ENCODE measurements around the gene SERPINA6. TPM values are rescaled to one million over a fixed set of nuclear protein-coding genes. Genes with fewer than 3 reads are reported as not detected.
"Not testable (repeated sequence)": the region's sequence is repeated elsewhere in the genome, so short reads cannot be mapped to it uniquely, and the experiment has no call there.

Gene SERPINA6, protein sequence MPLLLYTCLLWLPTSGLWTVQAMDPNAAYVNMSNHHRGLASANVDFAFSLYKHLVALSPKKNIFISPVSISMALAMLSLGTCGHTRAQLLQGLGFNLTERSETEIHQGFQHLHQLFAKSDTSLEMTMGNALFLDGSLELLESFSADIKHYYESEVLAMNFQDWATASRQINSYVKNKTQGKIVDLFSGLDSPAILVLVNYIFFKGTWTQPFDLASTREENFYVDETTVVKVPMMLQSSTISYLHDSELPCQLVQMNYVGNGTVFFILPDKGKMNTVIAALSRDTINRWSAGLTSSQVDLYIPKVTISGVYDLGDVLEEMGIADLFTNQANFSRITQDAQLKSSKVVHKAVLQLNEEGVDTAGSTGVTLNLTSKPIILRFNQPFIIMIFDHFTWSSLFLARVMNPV
- not detected for total RNA-seq

DNA sequence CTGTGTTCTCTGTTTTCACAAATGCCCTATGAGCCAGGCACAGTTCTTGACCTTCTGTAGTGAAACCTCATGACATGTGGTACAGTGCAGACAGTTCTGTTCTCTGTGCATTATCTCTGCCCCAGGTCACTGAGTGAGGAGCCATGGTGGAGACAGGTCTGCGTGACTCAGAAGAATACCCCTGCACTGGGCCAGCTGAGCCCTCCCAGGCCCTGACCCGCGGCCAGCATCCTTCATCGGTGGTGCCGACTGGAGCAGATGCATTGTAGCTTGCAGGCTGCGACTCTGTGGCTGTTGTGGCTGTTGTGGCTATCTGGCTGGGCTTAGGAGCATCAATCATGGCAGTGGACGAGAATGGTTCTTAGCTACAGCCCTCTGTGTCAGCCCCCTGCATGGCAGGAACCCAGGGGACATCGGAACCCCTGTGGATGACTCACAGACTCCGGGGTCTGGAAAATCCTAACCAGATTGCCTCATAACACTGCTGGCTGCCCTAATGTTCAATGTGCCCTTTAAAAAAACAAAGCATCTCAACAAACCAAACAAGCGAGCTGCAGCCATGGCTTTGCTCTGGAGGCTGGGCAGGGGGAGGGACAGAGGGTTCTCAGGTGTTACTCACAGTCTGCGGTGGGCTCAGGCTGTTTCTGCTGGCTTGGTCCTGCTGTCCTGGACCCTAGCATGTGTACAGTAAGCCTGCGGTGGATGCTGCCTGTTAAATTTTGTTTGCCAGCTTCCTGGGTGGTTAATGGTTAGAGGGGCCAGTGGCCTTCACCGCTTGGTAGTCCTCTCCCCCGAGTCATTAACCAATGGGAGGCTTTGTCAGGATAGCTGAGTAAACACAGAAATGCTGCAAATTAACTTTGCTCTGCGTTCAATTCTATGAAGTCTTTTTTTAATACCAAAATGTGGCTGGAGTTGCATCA, at the start of gene SERPINA6:
SERPINA6 (minus strand) TSS at position 689 of the 923 bp plus-strand sequence. CDS start 8,688 bp downstream, outside the sequence.
- POLR2A ChIA-PET: no interaction called here

DNA sequence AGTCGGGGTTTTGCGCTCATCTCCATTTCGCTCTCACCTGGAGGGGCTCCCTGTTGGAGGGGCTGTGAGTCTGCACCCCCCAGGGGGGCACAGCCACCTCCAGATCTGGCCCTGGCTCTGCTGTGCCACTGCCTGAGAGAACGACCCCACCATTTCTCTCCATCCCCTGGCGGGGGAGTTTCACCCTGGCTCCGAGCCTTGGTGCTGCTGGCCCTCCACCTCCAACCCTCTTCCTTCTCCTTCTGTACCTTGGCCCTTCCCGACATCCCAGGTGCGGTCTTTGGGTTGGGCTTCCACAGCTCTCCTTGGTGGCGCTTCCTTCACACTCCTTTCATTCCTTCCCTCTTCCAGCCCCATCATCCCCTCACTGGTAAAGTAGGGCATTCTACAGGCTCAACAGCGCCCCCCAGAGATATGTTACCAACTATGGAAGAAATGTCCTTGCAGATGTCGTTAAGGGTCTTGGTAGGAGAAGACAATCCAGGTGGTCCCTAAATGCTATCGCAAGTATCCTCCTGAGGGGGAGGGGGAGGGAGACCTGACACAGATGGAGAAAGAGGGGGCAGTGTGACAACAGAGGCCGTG, 49.0 kb upstream of the SERPINA6 start:
- POLR2A ChIA-PET: no interaction called here
- CTCF ChIA-PET: no interaction called here

More for the DNA sequence above, at the start of gene SERPINA6:
- CTCF ChIA-PET: interaction anchor here (1.2 kb wide), 1 partner anchor 191 kb away, joined by 3 read pairs; no protein-coding TSS in a partner anchor

DNA sequence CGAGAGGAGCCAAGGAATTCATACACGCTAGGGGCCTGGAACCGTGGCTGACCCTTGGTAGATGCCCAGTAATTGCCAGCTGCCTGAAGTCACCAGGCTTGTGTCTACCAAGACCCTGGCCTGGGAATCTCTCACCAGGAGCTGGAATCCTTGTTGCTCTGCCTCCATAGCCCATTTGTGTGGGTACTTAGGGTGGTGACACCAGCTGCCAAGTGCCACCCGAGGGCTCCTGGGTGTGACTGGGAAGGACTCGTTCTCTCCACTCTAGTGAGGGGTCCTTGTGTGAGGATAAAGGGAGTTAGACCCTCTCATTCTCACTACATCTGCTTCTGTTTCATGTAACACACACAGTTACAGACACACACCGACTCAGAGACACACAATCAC, 47.4 kb upstream of the SERPINA6 start:
- ChIA-PET POLR2A (no interaction called here), CTCF (no interaction called here)

DNA sequence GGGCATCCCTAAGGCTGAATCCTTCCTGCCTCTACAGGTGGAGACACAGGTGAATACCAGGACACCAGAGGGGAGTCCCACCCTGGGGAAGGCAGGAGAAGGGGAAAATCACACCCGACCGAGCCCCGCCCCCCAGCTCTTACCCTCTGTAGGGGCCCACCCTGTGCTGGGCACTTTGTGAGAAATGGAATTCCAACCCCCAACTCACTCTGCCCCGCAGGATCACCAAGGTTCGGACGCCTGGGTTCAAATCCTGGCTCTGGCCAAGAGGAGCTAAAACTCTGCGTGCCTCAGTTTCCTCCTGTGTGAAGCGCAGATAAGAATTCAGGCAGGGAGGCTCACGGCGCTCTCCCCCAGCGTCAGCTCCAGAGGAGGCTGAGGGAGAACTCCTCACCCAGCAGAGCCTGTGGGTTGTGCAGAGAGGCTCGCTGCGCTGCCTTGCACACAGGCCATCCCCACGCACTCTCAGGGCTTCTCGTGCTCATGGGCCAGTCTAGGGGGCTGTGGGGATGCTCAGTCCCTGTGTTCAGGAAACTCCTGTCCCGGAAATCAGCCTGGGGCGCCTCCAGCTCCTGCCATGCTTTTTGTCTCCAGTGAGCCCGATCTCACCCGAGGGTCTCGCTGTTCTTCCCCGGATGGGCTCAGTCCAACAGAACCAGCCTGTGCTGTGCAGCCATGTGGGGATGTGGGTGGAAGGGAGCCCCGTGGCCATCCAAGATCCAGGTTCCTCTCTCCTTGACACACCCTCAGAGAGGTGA, 46.8 kb upstream of the SERPINA6 start:
- CTCF ChIA-PET, POLR2A ChIA-PET: not testable (repeated sequence)

DNA sequence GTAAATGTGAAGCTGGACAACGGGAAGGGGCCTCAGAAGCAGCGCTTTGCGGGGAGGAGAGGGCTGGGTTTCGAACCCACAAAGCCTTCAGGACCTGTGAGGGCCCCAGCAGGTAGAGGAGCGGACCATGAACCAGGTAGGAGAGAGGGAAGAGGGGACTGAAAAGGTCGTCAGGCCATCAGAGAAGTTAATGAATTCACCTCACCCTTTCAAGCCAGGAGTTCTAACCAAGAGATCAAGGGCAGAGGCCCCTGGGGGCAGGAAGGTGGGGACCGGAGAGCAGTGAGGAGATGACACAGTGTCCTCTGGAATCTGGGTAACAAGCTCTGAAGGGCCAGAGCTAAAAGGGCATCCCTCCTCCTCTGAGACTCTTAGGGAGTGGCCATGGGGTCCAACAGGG, 45.8 kb upstream of the SERPINA6 start:
- POLR2A ChIA-PET: interaction anchor here (0.6 kb wide), 1 partner anchor 1170 kb away, joined by 4 read pairs; no protein-coding TSS in a partner anchor
- CTCF ChIA-PET: no interaction called here

DNA sequence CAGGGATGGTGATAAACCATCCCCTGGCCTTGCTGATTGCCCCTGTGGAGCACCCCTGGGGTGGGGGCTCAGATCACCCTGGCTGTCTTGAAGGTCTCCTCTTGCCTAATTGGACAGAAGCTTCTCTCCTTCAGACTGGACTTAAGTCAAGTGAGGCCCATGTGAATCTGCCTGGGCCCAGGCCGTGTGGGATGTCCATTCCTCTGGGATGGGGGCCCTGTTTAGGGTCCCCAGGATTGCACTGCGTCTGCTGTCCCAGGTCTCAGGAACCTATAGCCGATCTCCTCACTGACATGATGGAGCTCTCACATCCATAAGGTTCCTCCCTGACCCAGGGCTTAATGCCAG, 45.1 kb upstream of the SERPINA6 start:
- CTCF ChIA-PET: no interaction called here
- POLR2A ChIA-PET: interaction anchor here (0.6 kb wide), 1 partner anchor 1169 kb away, joined by 4 read pairs; no protein-coding TSS in a partner anchor

DNA sequence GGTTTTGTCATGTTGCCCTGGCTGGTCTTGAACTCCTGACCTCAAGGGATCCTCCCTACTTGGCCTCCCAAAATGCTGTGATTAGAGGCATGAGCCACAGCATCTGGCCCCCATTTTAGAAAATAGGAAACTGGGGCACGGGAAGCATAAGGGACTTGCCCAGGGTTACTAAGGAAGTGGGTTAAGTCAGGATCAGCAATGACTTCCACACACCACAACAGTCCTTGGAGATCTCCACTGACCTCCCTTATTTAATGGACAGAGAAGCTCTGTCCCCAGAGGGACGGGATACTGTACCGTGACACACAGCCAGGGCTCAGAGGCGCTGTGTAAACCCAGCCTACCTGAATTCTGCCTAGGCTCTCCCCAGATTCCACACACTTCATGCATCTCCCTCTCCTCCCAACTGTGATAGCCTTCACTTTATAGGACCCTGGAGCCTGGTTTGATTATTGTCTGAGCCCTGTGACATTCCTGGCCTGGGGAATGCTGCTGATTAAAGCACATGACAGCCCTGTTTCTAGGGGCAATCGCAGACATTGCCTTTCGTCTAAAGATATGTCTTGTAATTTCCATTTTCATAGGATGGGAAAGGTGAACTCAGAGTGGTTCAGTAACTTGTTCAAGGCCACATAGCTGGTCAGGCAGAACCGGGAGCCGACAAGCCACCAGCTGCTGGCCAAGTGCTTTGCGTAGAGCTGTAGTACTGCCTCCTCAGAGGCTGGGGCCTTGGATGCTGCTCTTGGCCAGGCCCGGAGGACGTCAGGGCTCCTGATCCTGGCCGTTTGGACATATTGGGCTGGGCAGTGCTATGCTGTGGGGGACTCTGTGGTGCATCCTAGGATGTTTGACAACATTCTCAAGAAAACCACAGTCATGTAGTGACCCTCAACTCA, 44.5 kb upstream of the SERPINA6 start:
- CTCF ChIA-PET: no interaction called here
- POLR2A ChIA-PET: no interaction called here

DNA sequence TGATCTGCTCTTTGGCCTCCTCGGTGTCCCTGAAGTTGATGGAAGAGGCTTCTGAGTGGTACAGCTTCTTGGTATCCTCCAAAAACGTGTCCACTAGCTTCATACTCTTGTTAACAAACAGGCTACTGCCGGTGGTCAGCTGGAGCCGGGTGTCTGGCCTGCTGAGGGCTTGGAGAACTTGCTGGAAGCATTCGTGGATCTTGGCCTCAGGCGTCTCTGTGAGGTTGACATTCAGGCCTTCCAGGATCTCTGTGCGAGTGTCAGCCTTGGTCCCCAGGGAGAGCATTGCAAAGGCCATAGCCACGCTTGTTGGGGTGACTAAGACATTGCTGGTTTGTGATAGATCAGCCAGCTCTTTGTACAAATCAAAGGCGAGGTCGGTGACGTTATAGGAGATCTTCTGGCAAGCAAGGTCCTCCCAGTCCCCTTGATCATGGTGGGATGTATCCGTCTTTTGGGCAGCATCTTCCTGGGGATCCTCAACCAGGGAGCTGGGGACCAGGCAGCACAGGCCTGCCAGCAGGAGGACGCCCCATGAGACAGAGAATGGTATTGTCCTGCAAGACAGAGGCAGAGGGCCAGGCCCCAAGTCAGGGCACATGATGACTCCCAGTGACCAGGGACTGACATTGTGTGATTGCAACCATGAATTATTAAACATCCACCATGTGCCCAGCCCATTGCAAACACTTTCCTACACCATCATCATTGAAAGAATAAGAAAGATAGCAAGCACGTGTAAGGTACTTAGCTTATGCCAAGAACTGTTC, 43.2 kb upstream of the SERPINA6 start, which contains the start of gene SERPINA2:
SERPINA2 (minus strand) TSS at position 553 of the 770 bp plus-strand sequence.
- CTCF ChIA-PET: interaction anchor here (0.6 to 1.3 kb wide), 2 partner anchors 9 to 144 kb away, joined by 3 read pairs; no protein-coding TSS in a partner anchor
- POLR2A ChIA-PET: no interaction called here

DNA sequence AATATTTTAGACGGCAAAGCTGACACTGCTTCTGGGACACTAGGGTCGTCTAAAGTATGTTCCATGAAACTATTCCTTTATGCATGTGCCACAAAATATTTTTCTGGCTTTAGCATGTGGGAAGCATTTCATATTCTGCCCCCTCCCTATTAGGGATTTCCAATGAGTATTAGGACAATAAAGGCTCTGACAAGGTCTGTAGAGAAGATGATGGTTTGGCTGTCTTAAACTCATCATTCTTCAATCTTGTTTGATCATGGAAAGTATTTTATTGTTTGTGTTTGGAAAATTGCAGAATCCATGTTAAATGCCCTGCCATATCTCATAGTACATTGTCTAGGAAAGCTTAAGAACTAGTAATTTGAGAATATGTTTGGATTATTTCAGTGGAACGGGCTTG, 42.5 kb upstream of the SERPINA6 start:
- CTCF ChIA-PET: interaction anchor here (1.3 kb wide), 1 partner anchor 10 kb away, joined by 3 read pairs; no protein-coding TSS in a partner anchor
- POLR2A ChIA-PET: no interaction called here

DNA sequence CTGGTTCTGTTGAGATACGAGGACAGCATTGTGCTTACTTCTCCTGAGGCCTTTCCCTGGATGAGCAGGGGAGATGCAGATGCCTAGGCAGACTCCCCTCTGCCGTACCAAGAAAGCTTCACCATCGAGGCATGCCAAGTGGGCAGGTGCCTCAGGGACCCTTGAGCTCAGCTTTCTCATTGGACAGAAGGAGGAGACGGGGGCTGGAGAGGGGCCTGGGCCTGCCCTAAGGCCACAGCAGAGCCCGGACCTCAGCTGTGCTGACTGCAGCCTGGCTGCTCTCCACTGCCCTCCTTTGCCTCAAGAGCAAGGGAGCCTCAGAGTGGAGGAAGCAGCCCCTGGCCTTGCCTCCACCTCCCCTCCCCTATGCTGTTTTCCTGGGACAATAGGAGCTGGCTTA, 41.8 kb upstream of the SERPINA6 start:
- ChIA-PET POLR2A (no interaction called here), CTCF (interaction anchor here (1.3 kb wide), 1 partner anchor 10 kb away, joined by 3 read pairs; no protein-coding TSS in a partner anchor)

DNA sequence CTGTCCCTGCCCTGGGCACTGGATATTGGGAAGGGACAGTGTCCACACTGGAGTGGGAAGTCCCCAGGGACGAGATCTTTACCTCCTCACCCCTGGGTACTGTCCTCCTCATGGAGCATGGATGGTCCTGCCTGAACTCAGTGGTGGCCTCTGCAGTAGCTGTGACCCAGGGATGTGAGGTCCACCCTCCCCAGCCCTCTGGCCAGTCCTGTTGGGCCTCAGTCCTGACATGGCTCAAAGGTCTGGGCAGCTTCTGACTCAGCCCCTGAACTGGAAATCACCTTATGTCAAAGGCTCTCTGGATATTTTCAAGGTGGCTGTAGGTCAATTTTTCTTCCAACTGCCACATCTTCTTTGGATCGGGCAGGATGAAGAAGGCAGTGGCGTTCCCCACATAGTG, 40.9 kb upstream of the SERPINA6 start:
- ChIA-PET POLR2A (no interaction called here), CTCF (no interaction called here)

DNA sequence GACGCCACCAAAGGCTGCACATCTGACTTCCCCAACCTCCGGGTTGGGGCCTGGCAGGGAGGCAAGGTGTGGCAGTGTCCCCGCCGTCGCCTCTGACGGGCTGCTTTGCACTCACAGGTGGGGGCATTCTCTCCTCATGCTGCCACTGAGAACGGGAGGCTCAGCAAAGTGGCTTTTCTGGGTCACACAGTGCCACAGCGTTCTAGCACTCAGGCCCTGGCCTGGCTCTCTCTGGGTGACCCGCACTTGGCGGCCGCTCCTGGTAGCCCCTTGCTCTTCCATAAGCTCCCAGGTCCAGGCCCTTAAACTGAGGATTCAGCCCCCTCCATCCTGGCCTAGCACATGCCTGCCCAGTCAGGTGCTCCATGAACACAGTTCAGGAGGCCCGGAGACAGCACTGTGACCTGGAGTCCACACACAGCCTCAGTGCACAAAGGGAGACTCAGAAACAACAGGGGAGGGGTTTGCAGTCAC, 40.1 kb upstream of the SERPINA6 start:
- ChIA-PET POLR2A (no interaction called here), CTCF (no interaction called here)

DNA sequence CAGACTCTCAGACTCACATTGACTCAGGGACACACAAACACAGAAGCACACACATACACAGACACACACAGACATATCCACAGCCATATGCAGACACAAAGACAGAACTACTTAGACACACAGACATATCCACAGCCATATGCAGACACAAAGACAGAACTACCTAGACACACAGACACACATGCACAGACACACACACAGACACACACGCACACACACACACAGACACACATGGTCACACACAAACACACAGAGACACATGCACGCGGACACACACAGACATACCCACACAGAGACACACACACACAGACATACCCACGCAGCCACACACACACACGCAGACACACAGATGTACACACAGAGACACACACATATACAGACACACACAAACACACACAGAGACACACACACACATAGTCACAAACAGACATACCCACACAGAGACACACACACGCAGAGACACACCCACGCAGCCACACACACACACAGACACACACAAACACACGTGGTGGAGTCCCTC, 39.5 kb upstream of the SERPINA6 start:
- ChIA-PET CTCF (no interaction called here), POLR2A (no interaction called here)

DNA sequence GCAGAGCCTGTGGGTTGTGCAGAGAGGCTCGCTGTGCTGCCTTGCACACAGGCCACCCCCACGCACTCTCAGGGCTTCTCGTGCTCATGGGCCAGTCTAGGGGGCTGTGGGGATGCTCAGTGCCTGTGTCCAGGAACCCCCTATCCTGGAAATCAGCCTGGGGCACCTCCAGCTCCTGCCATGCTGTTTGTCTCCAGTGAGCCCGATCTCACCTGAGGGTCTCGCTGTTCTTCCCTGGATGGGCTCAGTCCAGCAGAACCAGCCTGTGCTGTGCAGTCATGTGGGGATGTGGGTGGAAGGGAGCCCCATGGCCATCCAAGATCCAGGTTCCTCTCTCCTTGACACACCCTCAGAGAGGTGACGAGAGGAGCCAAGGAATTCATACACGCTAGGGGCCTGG, 38.5 kb upstream of the SERPINA6 start:
- CTCF ChIA-PET: no interaction called here
- POLR2A ChIA-PET: no interaction called here

DNA sequence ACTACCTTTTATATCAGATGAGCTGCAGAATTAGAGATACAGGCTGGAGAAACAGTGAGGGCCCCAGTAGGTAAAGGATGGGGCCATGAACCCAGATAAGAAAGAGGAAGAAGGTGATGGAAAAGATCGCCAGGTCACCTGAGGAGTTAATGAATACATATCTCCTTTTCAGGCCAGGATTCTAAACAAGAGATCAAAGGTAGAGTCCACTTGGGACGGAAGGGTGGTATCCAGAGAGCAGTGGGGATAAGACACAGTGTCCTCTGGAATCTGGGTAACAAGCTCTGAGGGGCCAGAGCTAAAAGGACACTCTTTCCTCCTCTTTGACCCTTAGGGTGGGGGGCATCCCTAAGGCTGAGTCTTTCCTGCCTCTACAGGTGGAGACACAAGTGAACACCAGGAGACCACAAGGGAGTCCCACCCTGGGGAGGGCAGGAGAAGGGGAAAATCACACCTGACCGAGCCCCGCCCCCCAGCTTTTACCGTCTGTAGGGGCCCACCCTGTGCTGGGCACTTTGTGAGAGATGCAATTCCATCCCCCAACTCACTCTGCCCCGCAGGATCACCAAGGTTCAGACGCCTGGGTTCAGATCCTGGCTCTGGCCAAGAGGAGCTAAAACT, 37.9 kb upstream of the SERPINA6 start:
- POLR2A ChIA-PET: no interaction called here
- CTCF ChIA-PET: interaction anchor here (0.5 kb wide), 1 partner anchor 1815 kb away, joined by 3 read pairs; no protein-coding TSS in a partner anchor

DNA sequence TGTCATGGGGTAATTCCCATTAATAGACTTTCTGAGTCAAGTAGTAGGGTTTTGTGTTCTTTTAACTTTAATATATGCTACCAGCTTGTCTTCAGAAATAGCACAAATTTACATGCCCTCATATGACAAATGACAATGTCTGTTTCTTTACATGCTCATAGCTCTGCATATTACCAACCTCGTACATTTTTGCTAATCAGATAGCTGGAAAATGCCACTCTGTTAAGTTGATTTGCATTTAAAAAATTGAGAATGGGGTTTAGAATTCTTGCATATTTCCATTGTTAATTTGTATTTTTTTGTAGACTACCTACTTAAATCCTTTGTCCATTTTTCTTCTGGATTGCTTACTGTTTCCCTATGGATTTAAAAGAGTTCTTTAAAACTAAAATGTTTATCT, 34.0 kb upstream of the SERPINA6 start:
- CTCF ChIA-PET: no interaction called here
- POLR2A ChIA-PET: no interaction called here

Measured in activated CD8-positive, alpha-beta memory T cell treated with anti-CD3 and anti-CD28 coated beads for 36 hours (primary cell).